Right renal cortex interstitium (tissue), 3 donors: Measurements from ENCODE around the gene POFUT2. TPM values are rescaled to one million over a fixed set of nuclear protein-coding genes. Genes with fewer than 3 reads are reported as not detected.

ENCODE experiments used
- DNase-seq, 3 donors: peaks; one replicate each; pipeline ENCODE4 v3.0.0-alpha.2; 2013; ENCODE audit warnings: low read depth in 3 of 3, low spot score in 2 of 3
- polyA plus RNA-seq, 3 donors: library from polyadenylated mRNA; unstranded; fragments of 120-200 nt; gene quantifications; one replicate each; pipeline ENCODE4 v1.2.1, GENCODE V29; 2013; ENCODE audit not compliant: insufficient read length in 3 of 3

The POFUT2 gene
- polyA plus RNA-seq, 3 donors: 28.1 to 30.1 (median 29.7) TPM

GRCh38 chr21:45228656-45229240, 58.9 kb downstream of the POFUT2 start:
- DNase-seq: no peak

DNA sequence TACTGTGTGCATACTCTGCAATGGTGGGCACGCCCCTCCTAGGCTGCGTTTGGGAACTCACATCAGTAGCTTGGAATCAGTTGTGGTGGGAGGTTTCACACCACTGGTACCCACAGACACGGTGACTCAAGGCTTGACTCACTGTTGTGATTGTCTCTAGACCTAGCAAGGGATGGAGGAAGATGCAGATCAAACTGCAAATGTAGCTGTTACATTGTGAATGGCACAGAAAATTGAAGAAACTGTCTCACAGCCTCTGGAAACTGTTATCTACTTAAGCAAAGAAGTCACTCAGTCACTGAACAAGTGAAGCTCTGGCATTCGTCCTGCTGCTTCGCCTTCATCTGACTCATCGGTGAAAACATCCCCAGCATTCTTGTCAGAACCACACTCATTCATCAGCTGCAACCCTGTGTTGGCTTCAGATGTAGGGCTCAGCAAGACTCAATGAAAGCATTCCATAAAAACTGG, 59.5 kb downstream of the POFUT2 start:
- no peak for DNase-seq

DNA sequence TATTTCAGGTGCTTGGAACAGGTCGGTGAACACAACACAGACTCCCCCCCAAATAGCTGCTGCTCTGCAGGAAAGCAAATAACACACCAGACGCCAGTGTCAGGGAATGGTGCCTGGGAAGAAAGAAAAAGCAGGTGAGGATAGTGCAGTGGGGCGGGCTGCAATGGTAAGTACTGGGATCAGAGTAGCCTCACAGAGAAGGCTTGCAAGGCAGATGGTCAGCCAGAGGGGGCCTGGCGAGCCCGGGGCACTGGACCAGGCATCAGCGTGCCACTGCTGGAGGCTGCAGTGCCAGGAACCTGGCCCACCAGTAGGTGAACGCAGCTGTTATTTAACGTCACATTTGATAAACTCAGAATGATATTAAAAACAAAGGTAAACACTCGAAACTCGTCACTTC, 60.0 kb downstream of the POFUT2 start:
- no peak for DNase-seq

GRCh38 chr21:45226540-45227326, 61.0 kb downstream of the POFUT2 start:
- no peak for DNase-seq

- no peak for DNase-seq
Measured at GRCh38 chr21:45225741-45226327, 61.9 kb downstream of the POFUT2 start.

GRCh38 chr21:45225041-45225740, 62.5 kb downstream of the POFUT2 start:
- no peak for DNase-seq

- no peak for DNase-seq
Measured at GRCh38 chr21:45224189-45224938, 63.3 kb downstream of the POFUT2 start.

DNA sequence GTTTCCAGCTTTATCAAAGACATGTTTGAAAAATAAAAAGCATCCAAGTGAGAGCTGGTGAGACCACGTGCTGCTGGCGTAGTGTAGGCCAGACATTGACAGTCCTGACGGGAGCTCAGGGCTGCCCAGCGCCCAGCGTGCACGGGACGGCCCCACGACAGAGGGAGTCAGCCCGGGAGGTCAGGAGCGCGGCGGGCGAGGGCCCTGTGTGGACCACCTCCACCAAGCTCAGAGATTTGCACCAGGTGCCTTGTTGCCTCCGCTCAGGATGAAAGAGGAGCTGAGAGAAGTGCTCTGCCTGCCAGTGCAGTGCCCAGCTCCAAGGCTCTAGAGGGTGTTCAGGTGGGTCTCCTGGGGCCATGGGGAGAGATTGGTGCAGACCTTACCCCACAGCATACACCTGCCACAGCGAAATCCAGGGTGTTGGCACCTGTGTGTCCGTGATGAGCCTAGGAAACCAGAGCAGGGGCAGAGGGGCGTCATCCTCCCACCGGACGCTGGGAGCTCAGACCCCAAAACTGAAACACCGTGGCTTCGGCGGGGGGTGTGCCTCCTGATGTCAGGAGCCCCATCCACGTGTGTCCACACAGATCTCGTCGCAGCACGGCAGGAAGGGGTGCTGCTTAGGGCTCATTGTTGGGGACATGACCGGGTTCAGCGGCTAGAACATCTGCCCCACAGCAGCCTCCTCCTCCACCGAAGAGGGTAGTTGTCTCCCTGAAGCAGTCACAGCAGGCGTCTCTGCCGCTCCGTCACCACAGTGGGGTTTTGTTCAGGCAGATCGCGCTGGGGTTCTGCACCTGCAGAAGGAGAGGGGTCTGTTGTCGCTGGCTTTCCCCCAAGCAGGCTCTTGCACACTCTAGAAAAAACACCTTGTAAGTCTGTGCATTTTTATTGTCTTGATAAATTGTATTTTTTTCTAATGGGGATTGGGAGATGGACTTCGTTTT, 64.2 kb downstream of the POFUT2 start:
- no peak for DNase-seq

DNA sequence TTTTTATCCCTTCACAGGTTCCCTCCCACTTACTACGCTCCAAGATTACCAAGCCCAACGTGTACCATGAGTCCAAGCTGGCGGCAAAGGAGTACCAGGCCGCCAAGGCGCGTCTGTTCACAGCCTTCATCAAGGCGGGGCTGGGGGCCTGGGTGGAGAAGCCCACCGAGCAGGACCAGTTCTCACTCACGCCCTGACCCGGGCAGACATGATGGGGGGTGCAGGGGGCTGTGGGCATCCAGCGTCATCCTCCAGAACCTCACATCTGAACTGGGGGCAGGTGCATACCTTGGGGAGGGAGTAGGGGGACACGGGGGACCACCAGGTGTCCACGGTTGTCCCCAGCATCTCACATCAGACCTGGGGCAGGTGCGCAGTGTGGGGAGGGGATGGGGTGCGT, 65.7 kb downstream of the POFUT2 start:
- DNase-seq: no peak

GRCh38 chr21:45220714-45221490, 66.8 kb downstream of the POFUT2 start:
- DNase-seq: no peak

GRCh38 chr21:45220071-45220481, 67.6 kb downstream of the POFUT2 start:
- no peak for DNase-seq

DNA sequence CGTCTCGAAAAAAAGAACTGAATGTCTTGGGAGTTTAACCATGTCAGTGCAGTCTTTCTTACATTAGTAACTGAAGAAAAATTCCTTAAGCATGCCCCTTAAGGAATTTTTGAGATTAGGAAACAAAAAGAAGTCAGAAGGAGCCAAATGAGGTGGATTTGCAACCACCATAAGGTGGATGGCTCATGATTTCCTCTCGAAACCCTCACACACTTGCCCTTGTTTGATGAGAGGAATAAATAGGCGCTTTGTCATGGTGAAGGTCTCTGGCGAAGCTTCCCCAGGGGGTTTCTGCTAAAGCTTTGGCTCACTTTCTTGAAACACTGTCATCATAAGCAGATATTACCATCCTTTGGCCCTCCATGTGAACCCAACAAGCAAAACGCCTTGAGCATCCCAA, 68.2 kb downstream of the POFUT2 start:
- DNase-seq: no peak

DNA sequence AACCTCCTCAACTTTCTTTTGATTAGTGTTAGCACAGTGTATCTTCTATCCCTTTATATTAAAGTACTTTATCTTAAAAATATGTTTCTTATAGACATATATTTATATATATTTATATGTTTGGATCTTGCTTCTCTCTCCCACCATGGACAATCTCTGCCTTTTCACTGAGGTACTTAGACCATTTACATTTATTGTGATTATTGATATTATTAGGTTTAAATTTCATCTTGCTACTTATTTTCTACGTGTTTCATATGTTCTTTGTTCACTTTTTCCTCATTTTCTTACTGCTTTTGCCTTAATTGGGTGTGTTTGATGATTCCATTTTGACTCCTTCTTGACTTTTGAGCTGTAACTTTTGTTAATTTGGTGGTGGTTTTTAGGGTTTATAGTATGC, 70.7 kb downstream of the POFUT2 start:
- DNase-seq: no peak

- DNase-seq: no peak
Measured at GRCh38 chr21:45215213-45215612, 72.5 kb downstream of the POFUT2 start.

Other genes starting within 250 kb of the POFUT2 start
- gene ADARB1, start 213.3 kb downstream of the POFUT2 start, polyA plus RNA-seq: 10 to 100 TPM; 14.0 to 15.7 (median 14.8) TPM
- 100 to 1,000 TPM in 1 of 3 donors, 10 to 100 TPM in 2; 90.2 to 118 (median 92.3) TPM for gene COL18A1, start 117.3 kb upstream of the POFUT2 start, polyA plus RNA-seq